Measurements from ENCODE around the gene CCHCR1.

- TF ChIP-seq CTCF (IDR thresholded peaks at IDR 0.05) (no peak), POLR2A (IDR thresholded peaks at IDR 0.05) (no peak)
These were observed 63.2 kb downstream of the CCHCR1 start for GRCh38 chr6:31094389-31094881.

All from body of pancreas (tissue), 4 donors.